Heart left ventricle (tissue), 16 donors: ENCODE measurements around the gene LRGUK. TPM values are rescaled to one million over a fixed set of nuclear protein-coding genes. Genes with fewer than 3 reads are reported as not detected.

ENCODE experiments used
- ATAC-seq, 4 donors: fragments of 200-7000 bp; cut with Tn5 transposase; one replicate each; pipeline ENCODE4 v1.9.1; 2020 to 2022; ENCODE audit warnings: moderate library complexity in 4 of 4, mild to moderate bottlenecking in 3 of 4, moderate number of reproducible peaks in 1 of 4
- DNase-seq, 5 donors: peaks; one replicate each; pipeline ENCODE4 v3.0.0-alpha.2; 2020
- H3K27ac ChIP-seq, 12 donors: fragments of 200-600 bp; sonication (generic) in 4 of 12; one replicate each; pipeline versions ENCODE4 v1.5.0 to v1.8.0; 2016 to 2022; ENCODE audit warnings: mild to moderate bottlenecking in 2 of 12
- H3K27me3 ChIP-seq, 9 donors: fragments of 200-600 bp; sonication (generic) in 2 of 9; one replicate each; pipeline versions ENCODE4 v1.5.1 to v1.8.0; 2016 to 2022; ENCODE audit warnings: mild to moderate bottlenecking in 3 of 9
- H3K36me3 ChIP-seq, 9 donors: fragments of 200-600 bp; sonication (generic) in 2 of 9; one replicate each; pipeline versions ENCODE4 v1.5.0 to v1.8.0; 2018 to 2022; ENCODE audit warnings: mild to moderate bottlenecking in 2 of 9
- H3K4me1 ChIP-seq, 12 donors: fragments of 200-600 bp; sonication (generic) in 4 of 12; one replicate each; pipeline versions ENCODE4 v1.5.0 to v1.8.0; 2016 to 2022; ENCODE audit warnings: mild to moderate bottlenecking in 3 of 12
- H3K4me3 ChIP-seq, 12 donors: fragments of 200-600 bp; sonication (generic) in 4 of 12; one replicate each; pipeline versions ENCODE4 v1.5.0 to v1.8.0; 2017 to 2022; ENCODE audit warnings: mild to moderate bottlenecking in 9 of 12, moderate library complexity in 4 of 12
- H3K9me3 ChIP-seq, 12 donors: fragments of 200-600 bp; sonication (generic) in 4 of 12; one replicate each; pipeline versions ENCODE4 v1.5.0 to v1.8.0; 2016 to 2022; ENCODE audit warnings: mild to moderate bottlenecking in 1 of 12
- CTCF ChIP-seq, 12 donors: fragments of 200-600 bp; sonication (generic) in 4 of 12; IDR thresholded peaks; one replicate each; pipeline versions ENCODE4 v1.5.0 to v1.8.0; 2018 to 2022; ENCODE audit warnings: antibody characterized with exemption in 12 of 12, mild to moderate bottlenecking in 5 of 12
- POLR2A ChIP-seq, 2 donors: fragments of 450-650 bp; IDR thresholded peaks; one replicate each; pipeline ENCODE4 v1.6.1; 2017; ENCODE audit warnings: antibody characterized with exemption in 2 of 2, mild to moderate bottlenecking in 2 of 2, moderate library complexity in 2 of 2
- WGBS, 4 donors: extraction: QIAGEN DNeasy Blood & Tissue Kit in 2 of 4; methylation state at CpG; one replicate each; pipeline versions ENCODE4 v1.1.5 to v1.1.7; 2013 to 2018; 5-methylcytosine and 5-hydroxymethylcytosine counted together
- intact Hi-C, 10 donors: fragments of 100-400 bp; cut with DNase I; formaldehyde crosslinking; loops; one replicate each; pipeline versions ENCODE4 v1.11.1 to v1.14.2; 2022
- polyA plus RNA-seq, 2 donors: library from polyadenylated mRNA; stranded (reverse); fragments of 200-250 nt; gene quantifications; one replicate each; pipeline ENCODE4 v1.2.3, GENCODE V29; 2013
- total RNA-seq, 9 donors: library from RNA; depleted of rRNA in 2 of 9; stranded (reverse); fragments of >200 nt in 2 of 9; fragmentation: NEBNext Ultra II Directional in 3 of 9; extraction: Animal tissue kit (Norgen Biotek cat#: 25700) in 3 of 9; gene quantifications; one replicate each; pipeline versions ENCODE4 v1.1.0 to v1.2.4, GENCODE V29; 2016 to 2023
- donor health status: ischemic (EF 13 %, LVEDD 7.1; RV severe dilation, severe dysfunction).
- donor health status: healthy with polysubstance abuse.
- donor health status: DM: no; HTN: yes; CAD: no.
- donor health status: DM: no; HTN: no; CAD: no.
- donor health status: ischemic (EF 25% LVEDD 6.9; RV normal size, moderate dysfunction).
- donor health status: ischemic (EF 25% LVEDD 5.7; RV mildly dilated, moderate dysfunction).
- donor health status: healthy.
- donor health status: DM: yes; HTN: yes; CAD: no.
- donor health status: ischemic (EF 35%, LVEDD 5.7; RV mildly dilated, moderate dysfunction).
- donor health status: nonischemic (EF 11% LVEDD 7.7; RV severe dilation, severe dysfunction).
- donor health status: DM: yes; HTN: yes; CAD: no.
- donor health status: PGD.
- donor health status: ischemic (EF 29% LVEDD 5.4; RV normal size, mild dysfunction).
- donor health status: nonischemic (EF 23%, LVEDD 6.1; RV moderate dilation, normal function).

Gene LRGUK
- total and polyA plus RNA-seq, 11 donors, result 0.03 to 0.51 (median 0.22) TPM; not detected in 3

GRCh38 chr7:134088199-134088598 lies 38.9 kb upstream of the LRGUK start:
- Histone ChIP-seq H3K36me3 (no peaks in the 10 kb centered on the region), H3K4me1 (peaks cover 0 to 16% (median 0%) of the 10 kb centered on the region in 12 donors), H3K27me3 (no peaks in the 10 kb centered on the region), H3K4me3 (no peak overlapping the region), H3K9me3 (peaks cover 0 to 33% (median 21%) of the 10 kb centered on the region in 12 donors), H3K27ac (no peak overlapping the region)
- no peak for TF ChIP-seq POLR2A (IDR thresholded peaks at IDR 0.05)
- no peak for TF ChIP-seq CTCF (IDR thresholded peaks at IDR 0.05)
- ATAC-seq (no peak), DNase-seq (no peak)
- intact Hi-C loops, result no loop called here

- TF ChIP-seq POLR2A (IDR thresholded peaks at IDR 0.05), result no peak
- TF ChIP-seq CTCF (IDR thresholded peaks at IDR 0.05), result no peak
- intact Hi-C loops, result no loop called here
- WGBS, 4 donors, result 73 to 84% (median 79%) methylated on average over 4 of the region's 4 CpGs
- Histone ChIP-seq H3K27me3 (no peaks in the 10 kb centered on the region), H3K27ac (no peak overlapping the region), H3K36me3 (no peaks in the 10 kb centered on the region), H3K9me3 (peaks cover 0 to 41% (median 23%) of the 10 kb centered on the region in 12 donors), H3K4me1 (peaks cover 0 to 5% (median 0%) of the 10 kb centered on the region in 12 donors), H3K4me3 (no peak overlapping the region)
- DNase-seq, result no peak
- ATAC-seq, result no peak
Measured at GRCh38 chr7:134089446-134089845, 37.7 kb upstream of the LRGUK start.

GRCh38 chr7:134098072-134098471 lies 29.1 kb upstream of the LRGUK start:
- intact Hi-C loops, result loop anchor here in 1 of 10 donors (2.0 kb wide), 1 partner anchor 17 kb away; no protein-coding TSS in a partner anchor
- WGBS, 4 donors, result 87 to 96% (median 89%) methylated on average over 4 of the region's 4 CpGs
- no peak for TF ChIP-seq CTCF (IDR thresholded peaks at IDR 0.05)
- TF ChIP-seq POLR2A (IDR thresholded peaks at IDR 0.05), result no peak

GRCh38 chr7:134101716-134102115 lies 25.4 kb upstream of the LRGUK start:
- no peak for ATAC-seq
- H3K9me3 ChIP-seq, result no peaks in the 10 kb centered on the region
- WGBS, 4 donors, result 31 to 48% (median 33%) methylated on average over 2 to 3 of the region's 3 CpGs; no CpG with 5 or more reads in 1 of the 4 donors

More at GRCh38 chr7:134098072-134098471, 29.1 kb upstream of the LRGUK start:
- ATAC-seq, result no peak
- Histone ChIP-seq H3K4me3 (no peak overlapping the region), H3K9me3 (peaks cover 0 to 18% (median 0%) of the 10 kb centered on the region in 12 donors), H3K36me3 (no peaks in the 10 kb centered on the region), H3K27ac (no peak overlapping the region), H3K27me3 (no peaks in the 10 kb centered on the region), H3K4me1 (no peaks in the 10 kb centered on the region)
- no peak for DNase-seq

More at GRCh38 chr7:134101716-134102115, 25.4 kb upstream of the LRGUK start:
- intact Hi-C loops, result no loop called here
- Histone ChIP-seq H3K36me3 (no peaks in the 10 kb centered on the region), H3K27me3 (no peaks in the 10 kb centered on the region), H3K4me1 (no peaks in the 10 kb centered on the region), H3K27ac (no peak overlapping the region), H3K4me3 (no peak overlapping the region)
- no peak for DNase-seq
- TF ChIP-seq POLR2A (IDR thresholded peaks at IDR 0.05) (no peak), CTCF (IDR thresholded peaks at IDR 0.05) (no peak)
